Endodermal cell (in vitro differentiated cells): ENCODE results near the gene ADGRF1. TPM values are rescaled to one million over a fixed set of nuclear protein-coding genes. Genes with fewer than 3 reads are reported as not detected.
A peak's percentile ranks its signal among the peaks of the same experiment; 100 is the strongest.

Source experiments
- DNase-seq: peaks from one replicate; pipeline ENCODE4 v3.0.0-alpha.2; 2017
- H3K27ac ChIP-seq: 2 replicates; pipeline ENCODE4 v1.5.1; 2013; ENCODE audit warnings: mild to moderate bottlenecking, low read depth, low read length, moderate library complexity
- H3K27me3 ChIP-seq: 2 replicates; pipeline ENCODE4 v1.6.1; 2013; ENCODE audit warnings: mild to moderate bottlenecking, low read length, moderate library complexity; ENCODE audit not compliant: insufficient read depth, control insufficient read depth, poor library complexity, severe bottlenecking
- H3K36me3 ChIP-seq: 2 replicates; pipeline ENCODE4 v1.7.0; 2013; ENCODE audit warnings: mild to moderate bottlenecking, low read length, moderate library complexity; ENCODE audit not compliant: control insufficient read depth, insufficient read depth
- H3K4me1 ChIP-seq: one replicate; pipeline ENCODE4 v1.7.0; 2013; ENCODE audit warnings: low read length; ENCODE audit not compliant: control insufficient read depth, insufficient read depth
- H3K4me3 ChIP-seq: 2 replicates; pipeline ENCODE4 v1.5.1; 2013; ENCODE audit warnings: mild to moderate bottlenecking, low read length, moderate library complexity
- H3K9ac ChIP-seq: 2 replicates; pipeline ENCODE4 v1.6.1; 2013; ENCODE audit warnings: mild to moderate bottlenecking, low read length, moderate library complexity; ENCODE audit not compliant: poor library complexity, severe bottlenecking; ENCODE audit errors: extremely low read depth
- H3K9me3 ChIP-seq: 2 replicates; pipeline ENCODE4 v1.6.1; 2013; ENCODE audit warnings: mild to moderate bottlenecking, low read length, moderate library complexity; ENCODE audit not compliant: control insufficient read depth
- H3K27ac Mint-ChIP-seq: 2 replicates; pipeline ENCODE4 v1.8.0; 2020; ENCODE audit warnings: mixed read lengths
- H3K27me3 Mint-ChIP-seq: 2 replicates; pipeline ENCODE4 v1.8.0; 2021; ENCODE audit warnings: mild to moderate bottlenecking, mixed read lengths; ENCODE audit not compliant: insufficient read depth
- H3K36me3 Mint-ChIP-seq: 2 replicates; pipeline ENCODE4 v1.8.0; 2020; ENCODE audit warnings: low read depth, mixed read lengths
- H3K4me1 Mint-ChIP-seq: 2 replicates; pipeline ENCODE4 v1.8.0; 2020; ENCODE audit warnings: mixed read lengths
- H3K4me3 Mint-ChIP-seq: 2 replicates; pipeline ENCODE4 v1.8.0; 2020; ENCODE audit warnings: mild to moderate bottlenecking, moderate library complexity, mixed read lengths
- H3K9me3 Mint-ChIP-seq: 2 replicates; pipeline ENCODE4 v1.8.0; 2020; ENCODE audit warnings: mild to moderate bottlenecking, mixed read lengths
- WGBS, 2 experiments: methylation state at CpG; one replicate each; pipeline versions ENCODE4 v1.1.5 to v1.1.7; 2013; ENCODE audit warnings: missing lambda C conversion rate in 2 of 2, mixed read lengths in 1 of 2; ENCODE audit not compliant: insufficient coverage in 1 of 2, insufficient read length in 1 of 2; 5-methylcytosine and 5-hydroxymethylcytosine counted together
- total RNA-seq, 2 donors: library from RNA; stranded (reverse); fragmentation: NEBNext Ultra II Directional in 1 of 2; extraction: Animal tissue kit (Norgen Biotek cat#: 25700) in 1 of 2; gene quantifications; 2 replicates in 1 of 2; 3 replicates in 1 of 2; pipeline ENCODE4 v1.2.1, GENCODE V29; 2021
- TF ChIP-seq, protein P1 (sequence below): fragments of 200-600 bp; sonication (generic); conservative IDR thresholded peaks from 2 replicates; pipeline ENCODE4 v1.5.0; 2021; ENCODE audit warnings: antibody characterized with exemption, mild to moderate bottlenecking

ADGRF1 gene
- total RNA-seq, 2 donors from 2014 or later, result not detected

GRCh38 chr6:46997646-46998045, 44.5 kb downstream of the ADGRF1 start:
- H3K9me3 Mint-ChIP-seq, result no peaks in the 10 kb centered on the region
- H3K27me3 ChIP-seq, result no peaks in the 10 kb centered on the region
- H3K9me3 ChIP-seq, result no peaks in the 10 kb centered on the region

GRCh38 chr6:46996860-46997641, 45.1 kb downstream of the ADGRF1 start:
- Mint-ChIP-seq H3K4me3 (no peak overlapping the region), H3K9me3 (no peaks in the 10 kb centered on the region), H3K27ac (peak overlapping the region; percentile 40), H3K36me3 (no peaks in the 10 kb centered on the region), H3K4me1 (peaks cover 11% of the 10 kb centered on the region), H3K27me3 (no peaks in the 10 kb centered on the region)
- DNase-seq, result peak; percentile 59
- no peak overlapping the region for H3K4me3 ChIP-seq
- no peaks in the 10 kb centered on the region for H3K27me3 ChIP-seq
- H3K9me3 ChIP-seq, result no peaks in the 10 kb centered on the region
- H3K4me1 ChIP-seq, result no peaks in the 10 kb centered on the region
- no peak overlapping the region for H3K27ac ChIP-seq
- 71% methylated on average over 1 of the region's 1 CpG; no CpG with 5 or more reads in 1 of the 2 experiments for WGBS, 2 experiments
- TF ChIP-seq, protein P1, sequence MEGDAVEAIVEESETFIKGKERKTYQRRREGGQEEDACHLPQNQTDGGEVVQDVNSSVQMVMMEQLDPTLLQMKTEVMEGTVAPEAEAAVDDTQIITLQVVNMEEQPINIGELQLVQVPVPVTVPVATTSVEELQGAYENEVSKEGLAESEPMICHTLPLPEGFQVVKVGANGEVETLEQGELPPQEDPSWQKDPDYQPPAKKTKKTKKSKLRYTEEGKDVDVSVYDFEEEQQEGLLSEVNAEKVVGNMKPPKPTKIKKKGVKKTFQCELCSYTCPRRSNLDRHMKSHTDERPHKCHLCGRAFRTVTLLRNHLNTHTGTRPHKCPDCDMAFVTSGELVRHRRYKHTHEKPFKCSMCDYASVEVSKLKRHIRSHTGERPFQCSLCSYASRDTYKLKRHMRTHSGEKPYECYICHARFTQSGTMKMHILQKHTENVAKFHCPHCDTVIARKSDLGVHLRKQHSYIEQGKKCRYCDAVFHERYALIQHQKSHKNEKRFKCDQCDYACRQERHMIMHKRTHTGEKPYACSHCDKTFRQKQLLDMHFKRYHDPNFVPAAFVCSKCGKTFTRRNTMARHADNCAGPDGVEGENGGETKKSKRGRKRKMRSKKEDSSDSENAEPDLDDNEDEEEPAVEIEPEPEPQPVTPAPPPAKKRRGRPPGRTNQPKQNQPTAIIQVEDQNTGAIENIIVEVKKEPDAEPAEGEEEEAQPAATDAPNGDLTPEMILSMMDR, result no peak
- no peaks in the 10 kb centered on the region for H3K36me3 ChIP-seq
- H3K9ac ChIP-seq, result no peak overlapping the region

More at GRCh38 chr6:46997646-46998045, 44.5 kb downstream of the ADGRF1 start:
- WGBS, 2 experiments, result 92% methylated on average over 1 of the region's 1 CpG; no CpG with 5 or more reads in 1 of the 2 experiments
- H3K36me3 Mint-ChIP-seq, result no peaks in the 10 kb centered on the region
- H3K9ac ChIP-seq, result no peak overlapping the region
- no peaks in the 10 kb centered on the region for H3K27me3 Mint-ChIP-seq
- peaks cover 11% of the 10 kb centered on the region for H3K4me1 Mint-ChIP-seq
- no peak overlapping the region for H3K4me3 Mint-ChIP-seq
- H3K4me1 ChIP-seq, result no peaks in the 10 kb centered on the region
- TF ChIP-seq, protein P1, result no peak
- H3K27ac ChIP-seq, result no peak overlapping the region
- H3K27ac Mint-ChIP-seq, result no peak overlapping the region
- H3K4me3 ChIP-seq, result no peak overlapping the region
- H3K36me3 ChIP-seq, result no peaks in the 10 kb centered on the region
- no peak for DNase-seq

GRCh38 chr6:46994933-46995332, 47.2 kb downstream of the ADGRF1 start:
- no peaks in the 10 kb centered on the region for H3K27me3 ChIP-seq
- H3K4me1 ChIP-seq, result no peaks in the 10 kb centered on the region
- Mint-ChIP-seq H3K36me3 (no peaks in the 10 kb centered on the region), H3K4me1 (peaks cover 13% of the 10 kb centered on the region), H3K27ac (no peak overlapping the region), H3K4me3 (no peak overlapping the region), H3K27me3 (no peaks in the 10 kb centered on the region), H3K9me3 (no peaks in the 10 kb centered on the region)
- WGBS, 2 experiments, result 100% methylated on average over 1 of the region's 1 CpG; no CpG with 5 or more reads in 1 of the 2 experiments
- TF ChIP-seq, protein P1, result no peak
- no peak for DNase-seq
- H3K27ac ChIP-seq, result no peak overlapping the region
- no peak overlapping the region for H3K9ac ChIP-seq
- H3K4me3 ChIP-seq, result no peak overlapping the region
- no peaks in the 10 kb centered on the region for H3K36me3 ChIP-seq
- no peaks in the 10 kb centered on the region for H3K9me3 ChIP-seq
